ENCODE measurements around the gene EIPR1.

EIPR1 gene

DNA sequence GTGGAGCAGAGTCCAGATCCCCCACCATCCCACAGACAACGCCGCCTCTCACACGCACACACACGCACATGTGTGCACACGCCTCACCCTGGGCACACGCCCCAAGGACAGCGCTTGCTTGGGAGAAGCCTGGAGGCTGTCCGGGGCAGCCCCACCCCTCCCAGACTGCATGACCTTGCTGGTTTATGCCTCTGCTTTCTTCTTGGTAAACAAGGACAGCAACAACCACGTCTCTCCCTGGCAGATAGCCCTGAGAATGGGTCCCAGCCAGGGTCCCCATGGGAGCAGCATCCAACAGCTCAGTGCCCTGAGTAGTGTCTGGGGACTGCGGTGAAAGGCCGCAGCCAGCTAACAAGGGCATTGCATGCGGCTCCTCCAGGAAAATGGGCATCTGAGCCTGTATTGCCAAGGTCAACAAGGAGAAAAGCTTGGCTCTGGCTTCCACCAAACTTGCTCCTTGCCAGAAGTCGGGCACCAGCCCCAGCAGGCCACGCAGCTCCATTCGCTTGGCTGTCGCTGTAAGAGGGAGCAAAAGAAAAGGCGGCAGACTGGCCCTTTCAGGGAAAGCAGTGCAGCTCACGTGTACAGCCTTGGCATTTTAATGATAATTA, 234.6 kb downstream of the EIPR1 start:
- no peak for DNase-seq

DNA sequence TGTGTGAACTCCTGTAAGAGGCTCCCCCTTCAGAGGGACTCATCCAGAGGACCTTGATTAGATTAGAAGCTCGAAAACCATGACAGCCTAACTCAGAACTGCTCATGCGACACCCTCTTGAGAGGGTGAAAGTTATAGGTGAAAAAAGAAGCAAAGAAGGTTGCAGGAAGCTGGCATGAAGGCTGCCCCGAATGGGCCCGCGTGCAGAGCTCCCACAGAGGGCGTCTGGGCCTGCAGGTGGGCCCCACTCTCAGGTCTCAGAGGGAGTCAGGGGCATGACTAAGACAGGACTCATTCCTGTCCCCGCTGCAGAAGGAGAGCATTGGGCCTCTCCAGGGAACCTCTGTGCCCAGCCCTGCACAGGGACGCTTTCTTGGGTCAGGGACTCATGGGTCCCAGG, 235.4 kb downstream of the EIPR1 start:
- no peak for DNase-seq

GRCh38 chr2:3141696-3142095, 235.9 kb downstream of the EIPR1 start:
- no peak for DNase-seq

DNA sequence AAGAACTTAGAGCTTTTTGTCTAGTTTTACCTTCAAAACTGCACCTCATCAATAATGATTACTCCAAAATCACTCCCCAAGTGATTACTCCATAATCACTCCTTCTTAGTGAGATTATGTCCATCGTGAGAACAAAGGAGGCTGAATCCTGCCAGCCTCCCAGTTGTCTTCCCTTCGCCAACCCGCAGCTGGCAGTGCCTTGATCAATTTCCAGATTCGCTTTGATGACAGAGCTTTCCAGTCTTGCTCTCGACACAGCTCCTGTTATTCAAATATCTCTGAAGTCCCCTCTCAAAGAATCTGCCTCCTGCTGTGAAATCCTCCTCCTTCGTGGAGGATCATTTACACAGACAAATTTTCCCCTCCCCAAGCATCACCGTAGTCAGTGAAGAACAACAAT, 237.7 kb downstream of the EIPR1 start:
- DNase-seq = no peak

Measured in activated naive CD4-positive, alpha-beta T cell treated with Interleukin-2 at 50 U/mL for 16 hours (primary cell).